GM18502 (cell line): Measurements from ENCODE around the gene OVOL2.
"Not testable (repeated sequence)": the region's sequence is repeated elsewhere in the genome, so short reads cannot be mapped to it uniquely, and the experiment has no call there.

Experiments
- ATAC-seq: cut with Tn5 transposase; IDR thresholded peaks from one replicate; pipeline ENCODE4 v1.9.1; 2021; ENCODE audit warnings: mild to moderate bottlenecking; ENCODE audit not compliant: unreplicated experiment, poor library complexity

Gene OVOL2

DNA sequence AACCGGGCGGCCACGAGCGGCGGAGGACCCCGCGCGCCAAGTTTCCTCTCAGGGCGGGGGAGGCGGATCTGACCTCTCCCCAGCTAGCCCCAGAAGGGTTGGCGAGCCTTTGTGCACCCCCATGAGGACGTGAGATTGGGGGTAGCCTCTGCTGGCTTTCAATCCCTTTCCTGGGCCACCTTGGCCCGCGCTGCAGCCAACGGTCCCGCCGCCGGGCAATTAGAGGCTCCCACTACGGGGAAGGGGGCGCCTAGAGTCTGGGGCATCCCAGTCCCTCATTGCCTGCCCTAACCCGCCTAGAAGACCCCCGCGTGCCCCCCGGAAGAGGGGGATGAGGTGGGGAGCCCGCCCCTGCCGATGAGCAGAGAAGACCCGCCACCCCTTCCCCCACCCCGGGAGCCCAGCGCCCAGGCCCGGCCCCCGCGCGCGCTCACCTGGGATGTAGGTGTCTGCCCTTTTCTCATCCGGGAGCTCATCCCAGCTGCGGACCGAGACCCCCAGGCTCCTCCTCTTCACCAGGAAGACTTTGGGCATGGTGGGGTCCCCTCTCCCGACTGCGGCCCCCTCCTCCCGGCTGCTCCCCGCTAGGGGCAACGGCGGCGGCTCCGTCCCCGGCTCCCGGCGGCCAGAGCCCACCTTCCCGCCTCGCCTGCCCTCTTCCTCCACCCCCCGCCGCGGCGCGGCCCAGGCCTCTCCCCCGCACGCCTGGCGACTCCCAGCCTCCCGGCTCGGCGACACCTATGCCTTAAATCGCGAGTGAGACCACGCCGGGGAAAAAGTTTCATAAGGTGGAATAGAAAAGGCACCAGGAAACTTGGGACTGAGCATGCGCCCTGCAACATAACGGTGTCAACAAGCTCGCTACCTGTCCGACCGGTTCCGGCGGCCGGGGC is at the start of gene OVOL2:
OVOL2 (minus strand) TSS at position 816 of the 893 bp plus-strand sequence; CDS start at position 534, 282 bp downstream.
- no peak for ATAC-seq

DNA sequence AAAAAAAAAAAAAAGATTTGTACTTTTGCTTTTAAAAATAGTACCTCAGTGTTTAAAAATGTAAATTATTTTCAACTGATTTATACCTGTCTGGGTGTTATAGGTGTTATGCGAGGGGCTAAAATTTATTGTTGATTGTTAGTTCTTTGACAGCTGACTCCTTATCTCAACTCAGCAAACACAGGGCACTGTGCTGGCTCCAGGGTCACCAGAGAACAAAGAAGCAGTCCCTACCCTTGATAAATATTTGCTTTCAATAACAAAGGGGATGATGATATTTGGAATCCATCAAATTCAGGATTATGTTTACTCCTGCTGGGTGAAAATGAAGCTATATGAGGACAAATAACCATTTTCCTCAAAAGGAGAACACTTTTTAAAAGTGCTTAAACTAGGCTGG is 45.8 kb upstream of the OVOL2 start:
- ATAC-seq = no peak

DNA sequence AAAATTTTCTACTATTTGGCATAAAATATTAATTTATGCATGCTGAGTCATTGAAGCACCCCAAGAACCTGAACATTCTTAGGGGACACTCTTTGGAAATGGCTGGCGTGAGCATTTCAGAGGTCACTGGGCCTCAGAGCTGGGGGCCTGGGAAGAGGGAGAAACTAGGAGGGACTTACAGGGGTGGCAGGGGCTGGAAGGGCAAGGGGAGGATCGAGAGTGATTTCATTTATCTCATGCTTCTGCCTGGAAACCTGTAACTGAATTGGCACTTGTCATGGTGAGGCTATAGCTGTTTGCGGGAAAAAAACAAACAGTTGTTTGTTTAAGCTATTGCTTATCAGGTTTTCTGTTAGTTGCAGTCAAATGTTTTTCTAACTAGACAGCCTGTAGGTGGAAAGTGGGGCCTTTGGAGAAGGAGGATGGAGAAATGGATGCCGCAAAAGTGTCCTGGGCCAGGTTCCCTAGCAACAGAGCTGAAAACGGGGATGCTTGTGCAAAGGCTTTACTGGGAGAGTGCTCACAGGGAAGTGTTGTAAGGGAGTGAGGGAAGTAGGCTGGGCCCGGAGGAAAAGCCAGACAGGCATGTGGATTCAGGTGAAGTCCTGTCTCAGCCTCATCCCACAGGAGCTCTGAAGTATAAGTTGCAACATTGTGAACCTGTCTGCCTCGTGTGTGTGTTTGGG is 43.6 kb upstream of the OVOL2 start:
- no peak for ATAC-seq

DNA sequence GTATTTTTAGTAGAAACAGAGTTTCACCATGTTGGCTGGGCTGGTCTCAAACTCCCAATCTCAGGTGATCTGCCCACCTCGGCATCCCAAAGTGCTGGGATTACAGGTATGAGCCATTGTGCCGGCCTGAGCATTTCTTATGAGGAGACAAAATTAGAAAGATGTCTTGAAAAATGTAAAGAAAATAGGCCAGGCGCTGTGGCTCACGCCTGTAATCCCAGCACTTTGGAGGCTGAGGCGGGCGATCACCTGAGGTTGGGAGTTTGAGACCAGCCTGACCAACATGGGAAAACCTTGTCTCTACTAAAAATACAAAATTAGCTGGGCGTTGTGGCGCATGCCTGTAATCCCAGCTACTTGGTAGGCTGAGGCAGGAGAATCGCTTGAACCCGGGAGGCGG is 42.9 kb upstream of the OVOL2 start:
- ATAC-seq = not testable (repeated sequence)

DNA sequence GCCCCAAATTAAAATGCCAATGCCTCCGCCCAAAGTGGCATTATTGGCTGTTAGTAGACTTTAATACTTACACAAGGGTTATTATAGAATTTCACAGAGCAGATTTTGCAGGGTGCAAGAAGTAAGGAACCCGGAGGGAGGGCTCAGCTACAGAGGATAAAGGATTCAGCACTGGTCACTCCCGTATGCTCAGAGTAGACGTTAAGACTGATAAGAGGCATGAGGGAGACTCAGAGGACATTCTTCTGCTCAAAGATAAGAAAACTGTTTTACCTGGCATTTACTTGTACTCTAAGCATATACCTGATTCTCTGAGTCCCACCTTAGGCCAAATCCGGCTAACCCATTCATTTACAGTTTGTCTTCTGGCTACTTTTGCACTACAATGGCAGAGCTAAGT is 36.5 kb upstream of the OVOL2 start:
- ATAC-seq = no peak

DNA sequence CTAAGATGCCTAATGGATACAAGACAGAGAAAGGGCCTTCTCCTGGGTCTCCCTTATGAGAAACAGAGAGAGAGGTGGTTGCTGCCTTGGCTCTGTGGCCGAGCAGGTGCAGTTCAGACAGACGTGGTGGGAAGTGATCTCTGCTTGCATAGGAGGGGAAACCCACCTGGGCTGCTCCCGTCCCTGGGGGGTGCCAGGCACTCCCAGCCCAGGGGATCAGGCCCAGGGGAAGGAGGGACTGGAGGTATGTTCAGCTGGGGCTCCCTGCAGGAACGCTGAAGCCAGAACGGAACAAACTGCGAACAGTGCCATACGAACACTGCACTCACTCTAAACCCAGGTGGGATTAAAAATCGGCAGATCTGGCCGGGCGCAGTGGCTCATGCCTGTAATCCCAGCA is 35.7 kb upstream of the OVOL2 start:
- ATAC-seq = no peak

DNA sequence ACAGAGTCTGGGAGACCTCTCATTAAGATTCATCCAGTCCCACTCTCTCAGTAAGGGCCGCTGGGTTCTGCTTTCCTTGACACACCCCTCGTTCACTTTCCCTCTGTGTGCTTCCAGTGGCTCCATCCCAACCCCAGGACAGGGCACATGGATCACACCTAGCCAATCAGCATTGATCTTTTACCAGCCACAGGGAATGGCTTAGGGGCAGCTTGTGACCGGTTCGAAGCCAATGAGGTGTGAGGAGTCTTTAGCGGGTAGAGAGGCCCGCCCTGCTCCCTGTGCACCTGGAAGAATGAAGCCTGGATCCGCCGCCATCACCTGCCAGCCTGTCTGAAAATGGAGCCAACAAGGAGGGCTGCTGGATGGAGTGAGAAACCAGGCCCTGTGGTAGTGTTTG is 35.2 kb upstream of the OVOL2 start:
- no peak for ATAC-seq

DNA sequence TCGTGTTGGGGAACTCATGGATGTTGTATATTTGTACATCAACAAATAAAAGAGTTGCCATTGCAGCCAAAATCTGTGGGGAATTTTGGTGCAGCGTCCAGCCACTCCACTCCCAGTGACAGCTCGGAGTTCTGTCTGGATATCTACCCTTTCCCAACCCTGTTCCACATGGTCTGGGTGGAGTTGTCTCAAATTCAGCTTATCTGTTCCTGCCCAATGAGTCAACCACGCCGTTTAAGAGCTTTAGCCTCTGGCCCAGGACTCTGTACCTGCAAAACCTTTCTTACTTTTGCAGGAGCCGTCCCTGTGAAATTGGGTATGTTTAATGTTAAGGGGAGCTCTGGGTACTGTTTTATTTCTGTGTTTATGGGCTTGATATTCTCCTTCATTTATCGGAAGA is 33.9 kb upstream of the OVOL2 start:
- no peak for ATAC-seq

DNA sequence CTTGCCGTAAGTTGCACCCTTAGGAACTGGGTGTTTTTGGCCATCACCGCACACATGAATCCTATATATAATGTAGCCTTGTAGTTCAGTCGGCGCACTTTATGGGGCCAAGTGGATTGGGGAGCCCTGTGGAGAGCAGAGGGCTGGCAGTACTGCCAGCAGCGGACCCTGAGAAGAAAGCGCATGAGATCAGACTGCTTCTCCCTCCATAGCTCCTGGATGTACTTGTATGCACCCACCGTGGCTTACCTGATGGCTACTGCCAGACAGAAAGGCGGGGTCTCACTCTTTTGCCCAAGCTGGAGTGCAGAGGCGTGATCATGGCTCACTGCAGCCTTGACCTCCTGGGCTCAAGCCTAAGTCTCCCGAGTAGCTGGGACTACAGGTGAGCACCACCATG is 32.8 kb upstream of the OVOL2 start:
- ATAC-seq = no peak

DNA sequence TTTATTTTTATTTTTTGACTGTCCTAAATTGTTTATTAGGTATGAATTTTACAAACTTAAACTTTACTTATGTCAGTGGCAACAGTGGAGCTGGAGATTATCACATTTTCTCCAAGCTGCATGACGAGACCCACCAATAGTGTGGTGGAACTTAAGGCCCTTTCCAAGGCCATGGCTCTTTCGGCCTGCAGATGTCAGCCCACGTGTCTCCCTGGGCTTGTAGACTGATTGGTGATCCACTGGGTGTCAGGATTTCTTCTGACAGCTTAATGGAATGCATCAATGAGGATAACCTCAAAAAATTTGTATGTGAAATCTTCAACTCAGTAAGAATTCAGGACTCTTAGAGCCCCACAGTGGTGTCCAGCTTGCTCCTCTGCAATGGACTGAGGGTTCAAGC is 32.3 kb upstream of the OVOL2 start:
- no peak for ATAC-seq

DNA sequence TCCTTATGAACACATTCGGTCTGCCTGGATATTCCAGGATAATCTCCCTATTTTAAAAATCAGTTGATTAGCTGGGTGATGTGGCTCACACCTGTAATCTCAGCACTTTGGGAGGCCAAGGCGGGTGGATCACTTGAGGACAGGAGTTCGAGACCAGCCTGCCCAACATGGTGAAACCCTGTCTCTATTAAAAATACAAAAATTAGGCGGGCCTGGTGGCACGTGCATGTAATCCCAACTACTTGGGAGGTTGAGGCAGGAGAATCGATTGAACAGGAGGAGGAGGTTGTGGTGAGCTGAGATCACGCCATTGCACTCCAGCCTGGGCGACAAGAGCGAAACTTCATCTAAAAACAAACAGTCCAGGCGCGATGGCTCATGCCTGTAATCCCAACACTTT is 31.1 kb upstream of the OVOL2 start:
- not testable (repeated sequence) for ATAC-seq

DNA sequence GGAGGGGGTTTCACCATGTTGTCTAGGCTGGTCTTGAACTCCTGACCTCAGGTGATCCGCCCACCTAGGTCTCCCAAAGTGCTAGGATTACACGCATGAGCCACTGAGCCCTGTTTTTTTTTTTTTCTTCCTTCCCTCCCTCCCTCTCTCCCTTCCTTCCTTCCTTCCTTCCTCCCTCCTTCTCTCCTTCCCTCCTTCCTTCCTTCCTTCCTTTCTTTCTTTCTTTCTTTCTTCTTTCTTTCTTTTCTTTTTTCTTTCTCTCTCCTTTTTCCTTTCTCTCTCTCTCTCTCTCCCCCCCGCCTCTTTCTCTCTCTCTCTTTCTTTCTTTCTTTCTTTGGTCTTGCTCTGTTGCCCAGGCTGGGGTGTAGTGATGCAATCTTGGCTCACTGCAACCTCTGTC is 30.6 kb upstream of the OVOL2 start:
- not testable (repeated sequence) for ATAC-seq

DNA sequence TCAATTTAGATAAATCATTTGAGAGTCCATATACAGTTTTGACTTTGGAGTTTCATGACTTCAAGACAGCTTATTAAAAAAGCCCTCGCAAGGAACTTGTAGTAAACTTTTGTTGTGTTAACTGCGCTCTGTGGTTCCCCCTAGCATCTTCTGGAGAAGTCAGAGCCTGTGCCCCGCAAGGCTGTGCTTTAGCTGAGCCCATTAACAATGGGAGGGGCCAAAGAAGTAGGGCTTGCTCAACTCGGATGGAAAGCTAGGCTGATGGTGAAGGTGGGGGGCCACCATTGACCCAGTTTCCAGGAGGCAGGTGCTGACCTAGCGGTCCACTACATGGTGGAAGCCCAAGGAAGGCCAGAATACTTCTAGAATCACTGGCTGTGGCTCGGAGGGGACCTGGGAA is 29.3 kb upstream of the OVOL2 start:
- no peak for ATAC-seq

DNA sequence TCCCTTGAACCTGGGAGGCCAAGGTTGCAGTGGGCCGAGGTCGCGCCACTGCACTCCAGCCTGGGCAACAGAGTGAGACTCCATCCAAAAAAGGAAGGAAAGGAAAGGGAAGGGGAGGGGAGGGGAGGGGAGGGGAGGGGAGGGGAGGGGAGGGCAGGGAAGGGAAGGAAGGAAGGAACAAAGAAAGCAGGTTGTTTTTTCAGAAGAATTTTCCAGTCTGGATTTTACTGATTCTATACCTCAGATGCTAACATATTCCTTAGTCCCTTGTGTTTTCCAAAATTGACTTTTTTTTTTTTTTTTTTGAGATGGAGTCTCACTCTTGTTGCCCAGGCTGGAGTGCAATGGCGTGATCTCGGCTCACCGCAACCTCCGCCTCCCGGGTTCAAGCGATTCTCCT is 23.1 kb upstream of the OVOL2 start:
- ATAC-seq = not testable (repeated sequence)

DNA sequence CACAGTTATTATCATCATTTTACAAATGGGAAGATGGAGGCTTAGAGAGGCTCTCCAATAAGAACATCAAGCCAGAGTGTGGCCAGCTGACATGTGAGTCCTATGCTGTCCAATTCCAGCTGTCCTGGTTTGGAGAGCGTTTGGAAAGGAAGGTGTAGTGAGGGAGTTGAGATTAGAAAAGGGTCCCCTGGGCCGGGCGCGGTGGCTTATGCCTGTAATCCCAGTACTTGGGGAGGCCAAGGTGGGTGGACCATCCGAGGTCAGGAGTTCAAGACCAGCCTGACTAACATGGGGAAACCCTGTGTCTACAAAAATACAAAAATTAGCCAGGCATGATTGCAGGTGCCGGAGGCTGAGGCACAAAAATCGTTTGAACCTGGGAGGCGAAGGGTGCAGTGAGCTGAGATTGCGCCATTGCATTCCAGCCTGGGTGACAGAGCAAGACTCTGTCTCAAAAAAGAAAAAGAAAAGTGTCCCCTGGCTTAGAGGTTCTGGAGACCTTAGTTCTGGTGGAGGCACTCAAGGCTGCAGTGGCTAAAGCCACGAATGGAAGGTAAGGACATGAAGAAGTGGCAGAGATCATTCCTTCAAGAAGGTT is 22.1 kb upstream of the OVOL2 start:
- ATAC-seq = no peak

DNA sequence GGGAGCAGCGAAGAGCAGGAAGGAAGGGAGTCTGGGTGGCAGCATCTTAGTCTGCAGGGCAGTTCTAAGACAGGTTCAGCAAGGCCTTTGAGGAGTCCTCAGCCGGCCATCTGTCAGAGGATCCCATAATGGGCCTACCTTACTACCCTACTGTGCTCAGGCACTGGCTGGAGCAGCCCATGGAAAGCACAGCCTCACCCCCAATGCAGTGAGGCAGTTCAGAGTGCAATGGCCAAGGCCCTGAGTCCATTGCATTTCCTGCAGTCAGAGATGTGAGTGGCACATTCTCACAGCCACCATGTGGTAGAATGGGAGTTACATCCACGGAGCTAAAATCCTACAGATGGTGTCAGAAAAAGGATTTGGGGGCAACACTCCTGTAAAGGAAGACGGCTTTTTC is 19.4 kb upstream of the OVOL2 start:
- no peak for ATAC-seq

DNA sequence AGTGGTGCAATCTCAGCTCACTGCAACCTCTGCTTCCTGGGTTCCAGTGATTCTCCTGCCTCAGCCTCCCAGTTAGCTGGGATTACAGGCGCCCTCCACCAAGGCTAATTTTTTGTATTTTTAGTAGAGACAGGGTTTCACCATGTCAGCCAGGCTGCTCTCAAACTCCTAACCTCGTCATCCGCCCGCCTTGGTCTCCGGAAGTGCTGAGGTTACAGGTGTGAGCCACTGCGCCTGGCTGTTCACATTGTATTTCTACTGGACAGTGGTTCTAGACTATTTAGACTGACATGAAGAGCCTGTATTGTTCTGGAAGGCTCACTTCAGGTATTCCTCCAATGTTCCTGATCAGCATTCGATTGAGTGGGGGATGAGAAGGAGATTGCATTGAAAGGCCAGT is 14.8 kb upstream of the OVOL2 start:
- no peak for ATAC-seq

DNA sequence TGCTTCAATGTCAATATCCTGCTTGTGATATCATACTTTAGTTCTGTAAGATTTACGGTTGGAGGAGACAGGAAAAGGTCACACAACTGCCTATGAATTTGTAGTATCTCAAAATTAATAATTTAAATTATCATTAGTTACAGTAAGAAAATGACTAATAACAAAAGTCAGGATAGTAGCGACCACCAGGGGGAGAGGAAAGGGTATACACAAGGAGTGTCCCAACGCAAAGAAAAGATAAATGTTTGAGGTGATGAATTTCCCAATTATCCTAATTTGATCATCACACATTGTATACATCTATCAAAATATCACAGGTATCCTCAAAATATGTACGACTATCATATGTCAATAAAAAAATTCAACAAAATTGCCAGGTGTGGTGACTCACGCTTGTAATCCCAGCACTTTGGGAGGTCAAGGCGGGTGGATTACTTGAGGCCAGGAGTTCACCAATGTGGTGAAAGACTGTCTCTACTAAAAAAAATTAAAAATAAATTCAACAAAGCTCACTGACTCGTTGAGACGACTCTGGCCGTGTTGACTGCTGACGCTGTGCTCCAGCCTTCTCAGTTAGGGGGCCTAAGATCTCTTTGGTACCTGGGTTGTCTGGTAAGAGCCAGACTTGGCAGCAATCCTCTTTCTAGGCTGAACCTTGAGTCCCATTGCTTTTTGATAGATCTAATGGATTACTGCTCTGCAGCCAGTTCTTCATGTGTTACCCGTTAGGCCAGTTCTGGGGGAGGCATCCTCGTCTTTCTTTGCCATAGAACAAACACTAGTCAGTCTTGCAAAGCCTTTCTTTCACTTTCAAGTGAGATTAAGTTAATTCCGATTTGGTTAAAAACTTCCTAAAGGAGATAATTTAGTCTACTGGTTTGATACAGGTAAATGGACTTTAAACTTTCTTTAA is 9.0 kb upstream of the OVOL2 start:
- ATAC-seq = no peak

DNA sequence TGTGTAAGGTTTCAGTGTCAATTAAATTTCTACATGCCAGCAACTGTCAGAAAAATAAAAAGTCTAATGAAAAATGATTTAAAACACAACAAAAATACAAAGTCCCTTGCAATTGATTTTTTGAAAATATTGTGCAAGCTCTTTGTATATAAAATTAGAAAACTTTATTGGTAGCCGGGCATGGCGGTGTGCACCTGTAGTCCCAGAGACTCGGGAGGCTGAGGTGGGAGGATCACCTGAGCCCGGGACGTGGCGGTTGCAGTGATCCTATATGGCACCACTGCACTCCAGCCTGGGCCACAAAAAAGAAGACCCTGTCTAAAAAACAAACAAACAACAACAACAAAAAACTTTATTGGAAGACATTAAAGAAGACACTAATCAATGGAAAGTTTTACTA is 6.0 kb upstream of the OVOL2 start:
- no peak for ATAC-seq

DNA sequence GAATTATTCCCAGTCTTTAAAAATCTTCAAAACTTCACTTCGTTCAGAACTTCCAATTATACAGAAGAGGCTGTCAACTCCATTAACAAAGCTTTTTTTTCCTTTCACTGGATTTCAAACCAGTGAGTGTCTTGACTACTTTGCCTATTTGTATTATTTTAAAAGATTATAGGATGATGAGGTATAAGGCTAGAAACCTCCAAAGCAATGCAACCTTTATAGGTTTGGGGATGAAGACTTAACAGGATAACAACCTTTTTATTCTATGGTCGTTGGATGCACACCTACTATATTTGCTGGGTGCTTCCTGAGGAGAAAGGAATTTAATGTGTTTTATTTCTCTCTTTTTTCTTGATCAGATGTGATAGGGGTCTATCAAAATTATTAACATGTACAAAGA is 1.9 kb upstream of the OVOL2 start:
- ATAC-seq = no peak
